Heart left ventricle (tissue), 16 donors: ENCODE measurements around the gene DSCAM. TPM values are rescaled to one million over a fixed set of nuclear protein-coding genes. Genes with fewer than 3 reads are reported as not detected.

Experiments used
- ATAC-seq, 4 donors: fragments of 200-7000 bp; cut with Tn5 transposase; one replicate each; pipeline ENCODE4 v1.9.1; 2020 to 2022; ENCODE audit warnings: moderate library complexity in 4 of 4, mild to moderate bottlenecking in 3 of 4, moderate number of reproducible peaks in 1 of 4
- DNase-seq, 5 donors: peaks; one replicate each; pipeline ENCODE4 v3.0.0-alpha.2; 2020
- H3K27ac ChIP-seq, 12 donors: fragments of 200-600 bp; sonication (generic) in 4 of 12; one replicate each; pipeline versions ENCODE4 v1.5.0 to v1.8.0; 2016 to 2022; ENCODE audit warnings: mild to moderate bottlenecking in 2 of 12
- H3K27me3 ChIP-seq, 9 donors: fragments of 200-600 bp; sonication (generic) in 2 of 9; one replicate each; pipeline versions ENCODE4 v1.5.1 to v1.8.0; 2016 to 2022; ENCODE audit warnings: mild to moderate bottlenecking in 3 of 9
- H3K36me3 ChIP-seq, 9 donors: fragments of 200-600 bp; sonication (generic) in 2 of 9; one replicate each; pipeline versions ENCODE4 v1.5.0 to v1.8.0; 2018 to 2022; ENCODE audit warnings: mild to moderate bottlenecking in 2 of 9
- H3K4me1 ChIP-seq, 12 donors: fragments of 200-600 bp; sonication (generic) in 4 of 12; one replicate each; pipeline versions ENCODE4 v1.5.0 to v1.8.0; 2016 to 2022; ENCODE audit warnings: mild to moderate bottlenecking in 3 of 12
- H3K4me3 ChIP-seq, 12 donors: fragments of 200-600 bp; sonication (generic) in 4 of 12; one replicate each; pipeline versions ENCODE4 v1.5.0 to v1.8.0; 2017 to 2022; ENCODE audit warnings: mild to moderate bottlenecking in 9 of 12, moderate library complexity in 4 of 12
- H3K9me3 ChIP-seq, 12 donors: fragments of 200-600 bp; sonication (generic) in 4 of 12; one replicate each; pipeline versions ENCODE4 v1.5.0 to v1.8.0; 2016 to 2022; ENCODE audit warnings: mild to moderate bottlenecking in 1 of 12
- CTCF ChIP-seq, 12 donors: fragments of 200-600 bp; sonication (generic) in 4 of 12; IDR thresholded peaks; one replicate each; pipeline versions ENCODE4 v1.5.0 to v1.8.0; 2018 to 2022; ENCODE audit warnings: antibody characterized with exemption in 12 of 12, mild to moderate bottlenecking in 5 of 12
- POLR2A ChIP-seq, 2 donors: fragments of 450-650 bp; IDR thresholded peaks; one replicate each; pipeline ENCODE4 v1.6.1; 2017; ENCODE audit warnings: antibody characterized with exemption in 2 of 2, mild to moderate bottlenecking in 2 of 2, moderate library complexity in 2 of 2
- WGBS, 4 donors: extraction: QIAGEN DNeasy Blood & Tissue Kit in 2 of 4; methylation state at CpG; one replicate each; pipeline versions ENCODE4 v1.1.5 to v1.1.7; 2013 to 2018; 5-methylcytosine and 5-hydroxymethylcytosine counted together
- intact Hi-C, 10 donors: fragments of 100-400 bp; cut with DNase I; formaldehyde crosslinking; loops; one replicate each; pipeline versions ENCODE4 v1.11.1 to v1.14.2; 2022
- polyA plus RNA-seq, 2 donors: library from polyadenylated mRNA; stranded (reverse); fragments of 200-250 nt; gene quantifications; one replicate each; pipeline ENCODE4 v1.2.3, GENCODE V29; 2013
- total RNA-seq, 9 donors: library from RNA; depleted of rRNA in 2 of 9; stranded (reverse); fragments of >200 nt in 2 of 9; fragmentation: NEBNext Ultra II Directional in 3 of 9; extraction: Animal tissue kit (Norgen Biotek cat#: 25700) in 3 of 9; gene quantifications; one replicate each; pipeline versions ENCODE4 v1.1.0 to v1.2.4, GENCODE V29; 2016 to 2023
- donor health status: ischemic (EF 13 %, LVEDD 7.1; RV severe dilation, severe dysfunction).
- donor health status: healthy with polysubstance abuse.
- donor health status: DM: no; HTN: yes; CAD: no.
- donor health status: DM: no; HTN: no; CAD: no.
- donor health status: ischemic (EF 25% LVEDD 6.9; RV normal size, moderate dysfunction).
- donor health status: ischemic (EF 25% LVEDD 5.7; RV mildly dilated, moderate dysfunction).
- donor health status: healthy.
- donor health status: DM: yes; HTN: yes; CAD: no.
- donor health status: ischemic (EF 35%, LVEDD 5.7; RV mildly dilated, moderate dysfunction).
- donor health status: nonischemic (EF 11% LVEDD 7.7; RV severe dilation, severe dysfunction).
- donor health status: DM: yes; HTN: yes; CAD: no.
- donor health status: PGD.
- donor health status: ischemic (EF 29% LVEDD 5.4; RV normal size, mild dysfunction).
- donor health status: nonischemic (EF 23%, LVEDD 6.1; RV moderate dilation, normal function).

DSCAM gene
- total and polyA plus RNA-seq, 11 donors: 0.03 TPM; not detected in 10

DNA sequence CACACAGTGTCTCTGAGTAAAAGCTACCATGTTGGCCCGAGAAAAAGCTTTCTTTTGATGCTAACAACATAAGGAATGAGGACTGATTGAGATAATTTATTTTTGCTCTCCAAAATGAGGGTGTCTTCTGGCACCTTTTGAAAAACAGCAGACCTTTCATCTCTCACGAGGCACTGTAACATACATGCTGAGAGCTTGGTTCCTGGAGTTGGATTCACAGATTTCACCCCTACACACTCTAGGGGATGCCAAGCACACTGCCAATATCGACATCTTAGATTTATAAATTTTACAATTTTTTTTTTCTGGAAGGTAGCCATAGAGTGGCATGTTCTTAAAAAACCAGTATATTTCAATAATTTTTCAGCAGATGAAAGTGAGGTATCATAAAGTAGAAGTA, 408.3 kb downstream of the DSCAM start:
- no peak for ATAC-seq

DNA sequence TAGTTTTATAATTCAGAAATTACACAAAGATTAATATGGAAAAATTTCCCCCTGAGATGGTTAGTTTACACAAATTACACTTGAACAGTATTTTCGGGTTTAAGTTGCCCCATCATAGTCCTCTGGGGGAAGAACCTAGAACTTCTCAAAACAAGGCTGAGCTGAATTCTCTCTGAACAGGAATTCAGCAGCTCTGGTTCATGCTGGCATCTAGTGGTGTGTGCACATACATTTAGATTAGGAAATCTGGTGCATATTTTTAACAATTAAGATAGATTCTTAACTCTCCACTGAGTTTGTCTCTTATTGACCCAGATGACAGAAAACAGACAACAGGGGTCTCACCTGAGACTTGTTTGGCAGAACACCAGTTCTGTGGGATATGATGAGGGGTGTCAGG, 410.7 kb downstream of the DSCAM start:
- H3K4me1 ChIP-seq: no peaks in the 10 kb centered on the region
- DNase-seq (no peak), ATAC-seq (no peak)
- 66 to 75% (median 70%) methylated on average over 1 of the region's 1 CpG for WGBS, 4 donors
- H3K27me3 ChIP-seq: no peaks in the 10 kb centered on the region
- H3K9me3 ChIP-seq: no peaks in the 10 kb centered on the region
- intact Hi-C loops: no loop called here
- H3K36me3 ChIP-seq: no peaks in the 10 kb centered on the region
- H3K4me3 ChIP-seq: no peak overlapping the region
- TF ChIP-seq CTCF (IDR thresholded peaks at IDR 0.05): no peak
- no peak for TF ChIP-seq POLR2A (IDR thresholded peaks at IDR 0.05)
- H3K27ac ChIP-seq: no peak overlapping the region

More for the DNA sequence above, 408.3 kb downstream of the DSCAM start:
- Histone ChIP-seq H3K27me3 (no peaks in the 10 kb centered on the region), H3K27ac (no peak overlapping the region), H3K4me1 (no peaks in the 10 kb centered on the region), H3K4me3 (no peak overlapping the region), H3K9me3 (no peaks in the 10 kb centered on the region), H3K36me3 (no peaks in the 10 kb centered on the region)
- intact Hi-C loops: no loop called here
- 75 to 86% (median 77%) methylated on average over 3 of the region's 3 CpGs for WGBS, 4 donors
- no peak for DNase-seq
- no peak for TF ChIP-seq POLR2A (IDR thresholded peaks at IDR 0.05)
- TF ChIP-seq CTCF (IDR thresholded peaks at IDR 0.05): no peak

GRCh38 chr21:40433538-40433937, 413.4 kb downstream of the DSCAM start:
- no peaks in the 10 kb centered on the region for H3K4me1 ChIP-seq
- intact Hi-C loops: no loop called here
- no peak overlapping the region for H3K4me3 ChIP-seq
- DNase-seq: no peak
- no peak for TF ChIP-seq CTCF (IDR thresholded peaks at IDR 0.05)
- no peak for TF ChIP-seq POLR2A (IDR thresholded peaks at IDR 0.05)
- no peak for ATAC-seq
- H3K27me3 ChIP-seq: no peaks in the 10 kb centered on the region
- no peaks in the 10 kb centered on the region for H3K9me3 ChIP-seq
- WGBS, 4 donors: 94 to 98% (median 94%) methylated on average over 2 of the region's 2 CpGs
- H3K27ac ChIP-seq: no peak overlapping the region
- no peaks in the 10 kb centered on the region for H3K36me3 ChIP-seq

DNA sequence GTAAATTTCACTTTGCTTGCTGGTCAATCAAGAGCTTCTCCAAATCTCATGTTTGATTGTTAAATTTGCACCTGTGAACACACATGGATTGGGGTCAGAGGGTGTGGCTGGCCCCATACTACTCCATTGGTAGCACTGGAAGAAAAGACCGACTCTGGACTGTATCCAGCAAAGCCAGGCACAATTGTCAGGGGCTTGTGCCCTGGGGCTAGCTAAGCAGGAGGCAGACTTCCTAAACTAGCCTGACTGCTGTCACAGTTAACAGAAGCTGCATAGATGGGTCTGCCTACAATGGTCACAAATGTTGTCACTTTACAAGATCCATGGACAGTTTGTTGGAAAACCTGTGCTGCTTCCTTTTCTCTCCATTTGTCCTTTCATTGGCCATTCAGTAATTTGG, 421.0 kb downstream of the DSCAM start:
- no peaks in the 10 kb centered on the region for H3K36me3 ChIP-seq
- intact Hi-C loops: no loop called here
- H3K4me1 ChIP-seq: no peaks in the 10 kb centered on the region
- H3K9me3 ChIP-seq: no peaks in the 10 kb centered on the region
- no peak overlapping the region for H3K27ac ChIP-seq
- H3K27me3 ChIP-seq: no peaks in the 10 kb centered on the region
- H3K4me3 ChIP-seq: no peak overlapping the region
- no peak for ATAC-seq
- 31 to 76% (median 58%) methylated on average over 1 of the region's 1 CpG for WGBS, 4 donors
- DNase-seq: no peak
- TF ChIP-seq POLR2A (IDR thresholded peaks at IDR 0.05) (no peak), CTCF (IDR thresholded peaks at IDR 0.05) (no peak)
